Neural cell (in vitro differentiated cells): ENCODE data around the gene RIIAD1. TPM values are rescaled to one million over a fixed set of nuclear protein-coding genes. Genes with fewer than 3 reads are reported as not detected.

Source experiments
- H2AFZ ChIP-seq: fragments of 200-600, 300-800 bp; sonication (generic), shearing (Covaris generic); 2 replicates; pipeline ENCODE4 v1.6.0; 2014; ENCODE audit warnings: low read depth, mild to moderate bottlenecking, antibody characterized with exemption, low read length, moderate library complexity
- H3F3A ChIP-seq: fragments of 200-600 bp; shearing (Covaris generic); 2 replicates; pipeline ENCODE4 v1.6.1; 2016; ENCODE audit warnings: mild to moderate bottlenecking, moderate library complexity, mixed read lengths, antibody characterized with exemption, low read length; ENCODE audit not compliant: insufficient read depth, poor library complexity, severe bottlenecking
- H3K27ac ChIP-seq: fragments of 200-600, 300-800 bp; sonication (generic), shearing (Covaris generic); 2 replicates; pipeline ENCODE4 v1.5.1; 2014; ENCODE audit warnings: mild to moderate bottlenecking, low read length, moderate library complexity
- H3K27me3 ChIP-seq: fragments of 300-800, 200-600 bp; sonication (generic), shearing (Covaris generic); 2 replicates; pipeline ENCODE4 v1.6.0; 2014; ENCODE audit warnings: mild to moderate bottlenecking, low read depth, low read length, moderate library complexity; ENCODE audit not compliant: insufficient read depth
- H3K36me3 ChIP-seq: fragments of 300-800, 200-600 bp; sonication (generic), shearing (Covaris generic); 2 replicates; pipeline ENCODE4 v1.5.1; 2014; ENCODE audit warnings: mild to moderate bottlenecking, antibody characterized with exemption, low read length, moderate library complexity; ENCODE audit not compliant: insufficient read depth
- H3K4me2 ChIP-seq: fragments of 300-800, 200-600 bp; sonication (generic), shearing (Covaris generic); 2 replicates; pipeline ENCODE4 v1.6.0; 2014; ENCODE audit warnings: mild to moderate bottlenecking, low read length
- H3K4me3 ChIP-seq: fragments of 300-800, 200-600 bp; sonication (generic), shearing (Covaris generic); 2 replicates; pipeline ENCODE4 v1.5.1; 2014; ENCODE audit warnings: mild to moderate bottlenecking, low read length, moderate library complexity
- H3K79me2 ChIP-seq: fragments of 200-600 bp; shearing (Covaris generic); replicated peaks from 2 replicates; pipeline ENCODE4 v1.6.0; 2014; ENCODE audit warnings: mild to moderate bottlenecking, low read length, moderate library complexity; ENCODE audit not compliant: insufficient read depth
- H3K9ac ChIP-seq: fragments of 300-800, 200-600 bp; sonication (generic), shearing (Covaris generic); 2 replicates; pipeline ENCODE4 v1.6.1; 2016; ENCODE audit warnings: mild to moderate bottlenecking, low read length, mixed read lengths
- H3K9me2 ChIP-seq: fragments of 200-600 bp; shearing (Covaris generic); 2 replicates; pipeline ENCODE4 v1.6.1; 2016; ENCODE audit warnings: mild to moderate bottlenecking, low read length, mixed read lengths; ENCODE audit not compliant: insufficient read depth
- H3K9me3 ChIP-seq: fragments of 200-600, 300-800 bp; sonication (generic), shearing (Covaris generic); 2 replicates; pipeline ENCODE4 v1.6.1; 2016; ENCODE audit warnings: mild to moderate bottlenecking, mixed run types, low read length, moderate library complexity, mixed read lengths
- H4K20me1 ChIP-seq: fragments of 200-600 bp; shearing (Covaris generic); 2 replicates; pipeline ENCODE4 v1.6.1; 2016; ENCODE audit warnings: mild to moderate bottlenecking, mixed run types; ENCODE audit not compliant: insufficient read depth
- EP300 ChIP-seq: fragments of 450-650 bp; conservative IDR thresholded peaks from 2 replicates; pipeline ENCODE4 v1.6.1; 2014; ENCODE audit warnings: antibody characterized with exemption, mild to moderate bottlenecking, moderate library complexity; ENCODE audit not compliant: poor library complexity, severe bottlenecking
- EZH2 ChIP-seq: fragments of 200-600, 300-800 bp; shearing (Covaris generic), sonication (generic); IDR thresholded peaks from 2 replicates; pipeline ENCODE4 v1.6.1; 2014; ENCODE audit warnings: antibody characterized with exemption, low read length, borderline replicate concordance, mild to moderate bottlenecking; ENCODE audit not compliant: insufficient read depth, poor library complexity, severe bottlenecking
- MXI1 ChIP-seq: fragments of 450-650 bp; conservative IDR thresholded peaks from 2 replicates; pipeline ENCODE4 v1.6.1; 2014; ENCODE audit warnings: antibody characterized with exemption, mild to moderate bottlenecking; ENCODE audit not compliant: poor library complexity, severe bottlenecking
- POLR2AphosphoS5 ChIP-seq: IDR thresholded peaks from 2 replicates; pipeline ENCODE4 v1.6.1; 2012
- RAD21 ChIP-seq: fragments of 450-650 bp; conservative IDR thresholded peaks from 2 replicates; pipeline ENCODE4 v1.6.1; 2014; ENCODE audit warnings: antibody characterized with exemption, mild to moderate bottlenecking, moderate library complexity
- SMC3 ChIP-seq: fragments of 450-650 bp; conservative IDR thresholded peaks from 2 replicates; pipeline ENCODE4 v1.6.1; 2014; ENCODE audit warnings: antibody characterized with exemption, mild to moderate bottlenecking, moderate library complexity; ENCODE audit not compliant: poor library complexity
- TAF1 ChIP-seq: IDR thresholded peaks from 2 replicates; pipeline ENCODE4 v1.6.1; 2012; ENCODE audit warnings: low read depth
- polyA plus RNA-seq: library from polyadenylated mRNA; depleted of rRNA; stranded (reverse); fragments of >200 nt; gene quantifications from 2 replicates; pipeline ENCODE4 v1.2.3, GENCODE V29; 2014
- TF ChIP-seq, protein P1 (sequence below): fragments of 450-650 bp; IDR thresholded peaks from 2 replicates; pipeline ENCODE4 v1.5.1; 2014; ENCODE audit warnings: antibody characterized with exemption, mild to moderate bottlenecking, moderate library complexity; ENCODE audit not compliant: poor library complexity, severe bottlenecking
- TF ChIP-seq, protein P2 (sequence below): IDR thresholded peaks from 2 replicates; pipeline ENCODE4 v1.6.1; 2012; ENCODE audit warnings: borderline replicate concordance

The RIIAD1 gene
- polyA plus RNA-seq, 1 donor from 2014 or later = 23.5 TPM

GRCh38 chr1:151711951-151712350 is 9.4 kb upstream of the RIIAD1 start:
- TF ChIP-seq MXI1 (no peak), EZH2 (no peak), RAD21 (no peak), EP300 (no peak), SMC3 (no peak), TAF1 (no peak), POLR2AphosphoS5 (no peak)
- TF ChIP-seq, protein P1, sequence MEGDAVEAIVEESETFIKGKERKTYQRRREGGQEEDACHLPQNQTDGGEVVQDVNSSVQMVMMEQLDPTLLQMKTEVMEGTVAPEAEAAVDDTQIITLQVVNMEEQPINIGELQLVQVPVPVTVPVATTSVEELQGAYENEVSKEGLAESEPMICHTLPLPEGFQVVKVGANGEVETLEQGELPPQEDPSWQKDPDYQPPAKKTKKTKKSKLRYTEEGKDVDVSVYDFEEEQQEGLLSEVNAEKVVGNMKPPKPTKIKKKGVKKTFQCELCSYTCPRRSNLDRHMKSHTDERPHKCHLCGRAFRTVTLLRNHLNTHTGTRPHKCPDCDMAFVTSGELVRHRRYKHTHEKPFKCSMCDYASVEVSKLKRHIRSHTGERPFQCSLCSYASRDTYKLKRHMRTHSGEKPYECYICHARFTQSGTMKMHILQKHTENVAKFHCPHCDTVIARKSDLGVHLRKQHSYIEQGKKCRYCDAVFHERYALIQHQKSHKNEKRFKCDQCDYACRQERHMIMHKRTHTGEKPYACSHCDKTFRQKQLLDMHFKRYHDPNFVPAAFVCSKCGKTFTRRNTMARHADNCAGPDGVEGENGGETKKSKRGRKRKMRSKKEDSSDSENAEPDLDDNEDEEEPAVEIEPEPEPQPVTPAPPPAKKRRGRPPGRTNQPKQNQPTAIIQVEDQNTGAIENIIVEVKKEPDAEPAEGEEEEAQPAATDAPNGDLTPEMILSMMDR = no peak
- TF ChIP-seq, protein P2, sequence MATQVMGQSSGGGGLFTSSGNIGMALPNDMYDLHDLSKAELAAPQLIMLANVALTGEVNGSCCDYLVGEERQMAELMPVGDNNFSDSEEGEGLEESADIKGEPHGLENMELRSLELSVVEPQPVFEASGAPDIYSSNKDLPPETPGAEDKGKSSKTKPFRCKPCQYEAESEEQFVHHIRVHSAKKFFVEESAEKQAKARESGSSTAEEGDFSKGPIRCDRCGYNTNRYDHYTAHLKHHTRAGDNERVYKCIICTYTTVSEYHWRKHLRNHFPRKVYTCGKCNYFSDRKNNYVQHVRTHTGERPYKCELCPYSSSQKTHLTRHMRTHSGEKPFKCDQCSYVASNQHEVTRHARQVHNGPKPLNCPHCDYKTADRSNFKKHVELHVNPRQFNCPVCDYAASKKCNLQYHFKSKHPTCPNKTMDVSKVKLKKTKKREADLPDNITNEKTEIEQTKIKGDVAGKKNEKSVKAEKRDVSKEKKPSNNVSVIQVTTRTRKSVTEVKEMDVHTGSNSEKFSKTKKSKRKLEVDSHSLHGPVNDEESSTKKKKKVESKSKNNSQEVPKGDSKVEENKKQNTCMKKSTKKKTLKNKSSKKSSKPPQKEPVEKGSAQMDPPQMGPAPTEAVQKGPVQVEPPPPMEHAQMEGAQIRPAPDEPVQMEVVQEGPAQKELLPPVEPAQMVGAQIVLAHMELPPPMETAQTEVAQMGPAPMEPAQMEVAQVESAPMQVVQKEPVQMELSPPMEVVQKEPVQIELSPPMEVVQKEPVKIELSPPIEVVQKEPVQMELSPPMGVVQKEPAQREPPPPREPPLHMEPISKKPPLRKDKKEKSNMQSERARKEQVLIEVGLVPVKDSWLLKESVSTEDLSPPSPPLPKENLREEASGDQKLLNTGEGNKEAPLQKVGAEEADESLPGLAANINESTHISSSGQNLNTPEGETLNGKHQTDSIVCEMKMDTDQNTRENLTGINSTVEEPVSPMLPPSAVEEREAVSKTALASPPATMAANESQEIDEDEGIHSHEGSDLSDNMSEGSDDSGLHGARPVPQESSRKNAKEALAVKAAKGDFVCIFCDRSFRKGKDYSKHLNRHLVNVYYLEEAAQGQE = no peak
- Histone ChIP-seq H3K79me2 (peaks cover 84% of the 10 kb centered on the region), H3K36me3 (peaks cover 11% of the 10 kb centered on the region), H3F3A (peaks cover 6% of the 10 kb centered on the region), H3K9ac (peak overlapping the region; percentile 94), H3K9me2 (no peaks in the 10 kb centered on the region), H3K27ac (peak overlapping the region; percentile 99), H3K9me3 (no peaks in the 10 kb centered on the region), H4K20me1 (no peaks in the 10 kb centered on the region), H3K4me2 (peak overlapping the region; percentile 17), H3K27me3 (no peaks in the 10 kb centered on the region), H2AFZ (no peak overlapping the region), H3K4me3 (peak overlapping the region; percentile 72)

GRCh38 chr1:151713044-151713443 is 8.3 kb upstream of the RIIAD1 start:
- Histone ChIP-seq H3K79me2 (peaks cover 88% of the 10 kb centered on the region), H3K9me2 (no peaks in the 10 kb centered on the region), H3K27me3 (no peaks in the 10 kb centered on the region), H3K36me3 (peaks cover 11% of the 10 kb centered on the region), H3K4me2 (peak overlapping the region; percentile 92), H3K27ac (peak overlapping the region; percentile 99), H3K4me3 (peak overlapping the region; percentile 72), H3F3A (peaks cover 6% of the 10 kb centered on the region), H3K9ac (peak overlapping the region; percentile 94), H4K20me1 (no peaks in the 10 kb centered on the region), H3K9me3 (no peaks in the 10 kb centered on the region), H2AFZ (no peak overlapping the region)
- TF ChIP-seq, protein P1 = no peak
- no peak for TF ChIP-seq EZH2
- TF ChIP-seq RAD21 = no peak
- no peak for TF ChIP-seq MXI1
- no peak for TF ChIP-seq EP300
